Measurements from ENCODE around the gene ROR1.

DNA sequence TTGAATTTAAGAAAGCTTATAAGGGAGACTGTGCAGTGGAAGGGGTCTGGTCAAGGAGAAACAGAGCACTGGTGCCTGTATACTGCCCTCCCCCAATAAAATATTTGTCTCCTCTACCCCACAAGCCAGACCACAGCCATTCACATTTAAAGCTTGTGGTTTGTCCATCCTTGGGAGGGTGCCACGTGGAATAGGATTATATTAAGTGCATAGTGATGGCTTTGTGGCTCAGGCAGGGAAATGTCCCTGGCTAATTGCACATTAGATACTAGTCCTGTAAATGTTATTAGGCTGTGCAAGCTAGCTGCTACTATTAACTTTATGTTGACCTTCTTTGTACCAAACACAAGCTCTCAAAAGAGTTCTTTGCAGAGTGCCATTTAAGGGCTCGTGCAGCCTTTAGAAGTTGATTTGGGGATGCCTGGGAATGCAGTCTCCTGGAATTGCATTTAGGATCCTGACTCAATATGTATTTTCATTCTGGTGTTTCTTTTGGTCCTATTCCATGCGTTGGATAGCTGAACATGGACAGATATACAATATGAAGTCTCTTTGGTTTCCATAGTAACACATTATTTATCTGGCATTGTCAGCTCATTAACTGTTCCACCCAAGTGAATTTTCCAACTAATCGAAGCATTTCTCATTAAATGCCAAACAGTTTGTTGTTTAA lies 210.6 kb downstream of the ROR1 start:
- TF ChIP-seq, protein P1, sequence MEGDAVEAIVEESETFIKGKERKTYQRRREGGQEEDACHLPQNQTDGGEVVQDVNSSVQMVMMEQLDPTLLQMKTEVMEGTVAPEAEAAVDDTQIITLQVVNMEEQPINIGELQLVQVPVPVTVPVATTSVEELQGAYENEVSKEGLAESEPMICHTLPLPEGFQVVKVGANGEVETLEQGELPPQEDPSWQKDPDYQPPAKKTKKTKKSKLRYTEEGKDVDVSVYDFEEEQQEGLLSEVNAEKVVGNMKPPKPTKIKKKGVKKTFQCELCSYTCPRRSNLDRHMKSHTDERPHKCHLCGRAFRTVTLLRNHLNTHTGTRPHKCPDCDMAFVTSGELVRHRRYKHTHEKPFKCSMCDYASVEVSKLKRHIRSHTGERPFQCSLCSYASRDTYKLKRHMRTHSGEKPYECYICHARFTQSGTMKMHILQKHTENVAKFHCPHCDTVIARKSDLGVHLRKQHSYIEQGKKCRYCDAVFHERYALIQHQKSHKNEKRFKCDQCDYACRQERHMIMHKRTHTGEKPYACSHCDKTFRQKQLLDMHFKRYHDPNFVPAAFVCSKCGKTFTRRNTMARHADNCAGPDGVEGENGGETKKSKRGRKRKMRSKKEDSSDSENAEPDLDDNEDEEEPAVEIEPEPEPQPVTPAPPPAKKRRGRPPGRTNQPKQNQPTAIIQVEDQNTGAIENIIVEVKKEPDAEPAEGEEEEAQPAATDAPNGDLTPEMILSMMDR (IDR thresholded peaks at IDR 0.05), result no peak
- no peak for TF ChIP-seq EZH2 (IDR thresholded peaks at IDR 0.05)
- TF ChIP-seq EZH2phosphoT487 (IDR thresholded peaks at IDR 0.05), result no peak

Measured in neural progenitor cell (in vitro differentiated cells).